ENCODE results near the gene RHOV.

Gene RHOV

DNA sequence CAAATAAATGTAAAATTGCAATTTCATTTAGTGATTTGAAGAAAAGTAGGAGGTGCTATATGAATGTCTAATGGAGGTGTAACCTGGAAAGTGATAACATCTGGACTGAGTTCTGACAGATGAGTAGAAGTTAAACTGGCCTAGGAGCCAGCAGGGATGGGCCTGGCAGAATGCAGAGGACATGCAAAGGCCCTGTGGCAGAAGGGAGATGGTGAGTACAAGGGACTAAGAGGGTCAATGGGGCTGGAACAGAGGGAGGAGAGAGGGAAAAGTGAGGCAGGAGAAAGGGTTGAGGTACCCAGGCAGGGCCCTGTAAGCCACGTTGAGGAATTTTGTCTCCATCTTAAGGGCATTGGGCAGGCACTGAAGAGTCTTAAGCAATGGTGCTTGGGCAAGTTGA lies 42.2 kb downstream of the RHOV start:
- H3K4me3 ChIP-seq (ENCODE audit: low read depth in 1 of 2, low read length in 1 of 2) = no peak overlapping the region
- H3K36me3 ChIP-seq = no peaks in the 10 kb centered on the region
- TF ChIP-seq, protein P1, sequence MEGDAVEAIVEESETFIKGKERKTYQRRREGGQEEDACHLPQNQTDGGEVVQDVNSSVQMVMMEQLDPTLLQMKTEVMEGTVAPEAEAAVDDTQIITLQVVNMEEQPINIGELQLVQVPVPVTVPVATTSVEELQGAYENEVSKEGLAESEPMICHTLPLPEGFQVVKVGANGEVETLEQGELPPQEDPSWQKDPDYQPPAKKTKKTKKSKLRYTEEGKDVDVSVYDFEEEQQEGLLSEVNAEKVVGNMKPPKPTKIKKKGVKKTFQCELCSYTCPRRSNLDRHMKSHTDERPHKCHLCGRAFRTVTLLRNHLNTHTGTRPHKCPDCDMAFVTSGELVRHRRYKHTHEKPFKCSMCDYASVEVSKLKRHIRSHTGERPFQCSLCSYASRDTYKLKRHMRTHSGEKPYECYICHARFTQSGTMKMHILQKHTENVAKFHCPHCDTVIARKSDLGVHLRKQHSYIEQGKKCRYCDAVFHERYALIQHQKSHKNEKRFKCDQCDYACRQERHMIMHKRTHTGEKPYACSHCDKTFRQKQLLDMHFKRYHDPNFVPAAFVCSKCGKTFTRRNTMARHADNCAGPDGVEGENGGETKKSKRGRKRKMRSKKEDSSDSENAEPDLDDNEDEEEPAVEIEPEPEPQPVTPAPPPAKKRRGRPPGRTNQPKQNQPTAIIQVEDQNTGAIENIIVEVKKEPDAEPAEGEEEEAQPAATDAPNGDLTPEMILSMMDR (IDR thresholded peaks at IDR 0.05) = no peak

DNA sequence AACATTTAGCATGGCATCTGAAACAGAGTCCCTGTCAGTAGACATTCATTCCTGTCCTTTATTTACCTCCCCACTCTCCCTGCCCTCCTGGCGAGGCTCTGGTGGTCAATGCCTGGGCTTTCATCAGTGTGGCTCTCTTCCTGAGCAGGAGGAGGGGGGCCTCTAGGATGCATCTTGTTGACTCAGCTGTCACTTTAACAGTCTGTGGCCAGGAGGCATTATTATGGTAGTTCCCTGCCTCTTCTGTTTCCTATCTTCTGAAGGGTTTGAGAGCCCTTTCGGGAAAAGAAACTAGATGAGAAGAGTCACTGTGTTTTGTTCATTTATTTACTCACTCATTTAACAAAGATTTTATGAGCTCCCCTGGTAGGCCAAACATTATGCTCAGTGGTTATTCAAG lies 43.1 kb downstream of the RHOV start:
- Histone ChIP-seq H3K27ac (no peak overlapping the region), H3K4me1 (ENCODE audit: control insufficient read depth in 1 of 2, insufficient read depth in 1 of 2, low read depth in 1 of 2, low read length in 1 of 2) (no peaks in the 10 kb centered on the region), H3K4me3 (ENCODE audit: low read depth in 1 of 2, low read length in 1 of 2) (no peak overlapping the region), H3K9me3 (no peaks in the 10 kb centered on the region), H3K27me3 (peaks cover 8% of the 10 kb centered on the region), H3K36me3 (no peaks in the 10 kb centered on the region)
- TF ChIP-seq, protein P1 (IDR thresholded peaks at IDR 0.05) = no peak

More for the DNA sequence above, 42.2 kb downstream of the RHOV start:
- peaks cover 8% of the 10 kb centered on the region for H3K27me3 ChIP-seq
- H3K9me3 ChIP-seq = no peaks in the 10 kb centered on the region
- H3K4me1 ChIP-seq (ENCODE audit: control insufficient read depth in 1 of 2, insufficient read depth in 1 of 2, low read depth in 1 of 2, low read length in 1 of 2) = no peaks in the 10 kb centered on the region
- no peak overlapping the region for H3K27ac ChIP-seq

DNA sequence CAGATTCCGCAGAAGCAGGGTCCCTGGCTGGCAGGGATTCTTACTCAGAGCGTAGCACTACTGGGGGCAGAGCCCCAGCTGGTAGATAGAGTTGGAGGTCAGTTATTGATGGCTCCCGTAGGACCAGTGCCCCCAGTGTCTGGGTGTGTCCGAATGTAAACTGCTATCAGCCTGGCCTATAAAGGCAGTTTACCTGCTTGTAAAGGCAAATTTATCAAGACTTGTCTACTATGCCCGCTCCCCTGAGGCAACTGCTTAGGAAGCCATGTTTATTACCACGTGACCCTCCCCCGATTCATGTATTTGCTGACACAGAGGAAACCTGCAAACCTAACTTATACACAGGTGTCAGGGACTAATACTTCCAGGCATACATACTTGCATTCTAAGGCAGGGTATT lies 44.9 kb downstream of the RHOV start:
- TF ChIP-seq, protein P1 (IDR thresholded peaks at IDR 0.05) = no peak
- Histone ChIP-seq H3K9me3 (no peaks in the 10 kb centered on the region), H3K27me3 (peaks cover 8% of the 10 kb centered on the region), H3K4me3 (ENCODE audit: low read depth in 1 of 2, low read length in 1 of 2) (no peak overlapping the region), H3K27ac (no peak overlapping the region), H3K36me3 (no peaks in the 10 kb centered on the region), H3K4me1 (ENCODE audit: control insufficient read depth in 1 of 2, insufficient read depth in 1 of 2, low read depth in 1 of 2, low read length in 1 of 2) (no peaks in the 10 kb centered on the region)

DNA sequence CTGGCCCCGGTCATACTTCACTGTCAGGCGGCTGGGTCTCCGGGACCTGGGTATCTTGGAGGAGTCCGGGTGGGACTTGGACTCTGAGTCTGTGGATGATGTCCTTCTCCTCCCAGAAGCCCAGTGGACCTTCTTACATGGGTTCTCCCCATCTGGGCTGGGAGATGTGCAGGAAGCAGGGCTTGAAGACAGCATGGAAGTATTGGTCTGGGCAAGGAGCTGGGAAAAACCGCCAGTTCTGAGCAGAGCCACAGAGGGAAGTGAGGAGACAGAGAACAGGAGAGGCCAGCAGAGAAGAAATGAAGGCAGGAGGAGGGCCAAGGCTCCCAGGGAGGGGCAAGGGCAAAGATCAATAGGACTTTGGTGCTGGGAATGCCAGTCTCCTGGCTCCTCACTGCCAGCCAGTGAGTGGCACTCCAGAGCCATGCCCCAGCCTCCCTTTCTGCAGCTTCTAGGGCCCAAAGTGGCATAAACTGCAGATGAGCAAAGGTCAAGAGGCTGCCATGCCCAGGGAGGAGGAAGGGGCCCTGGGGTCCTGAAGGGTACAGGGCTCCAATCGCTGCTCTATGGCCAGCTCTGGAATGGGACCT lies 45.5 kb downstream of the RHOV start, which contains the start of gene PPP1R14D:
Gene PPP1R14D (minus strand): TSS at position 262 of the 590 bp plus-strand sequence. CDS start 67 bp downstream, at position 195.
- no peak within 1 kb of the TSS for H3K4me3 ChIP-seq (ENCODE audit: low read depth in 1 of 2, low read length in 1 of 2)
- TF ChIP-seq, protein P1 (IDR thresholded peaks at IDR 0.05) = no peak
- H3K27me3 ChIP-seq = peaks cover 8% of the 10 kb centered on the region
- no peaks in the 10 kb centered on the region for H3K9me3 ChIP-seq
- H3K36me3 ChIP-seq = no peaks in the 10 kb centered on the region
- H3K27ac ChIP-seq = no peak within 1 kb of the TSS
- no peaks in the 10 kb centered on the region for H3K4me1 ChIP-seq (ENCODE audit: control insufficient read depth in 1 of 2, insufficient read depth in 1 of 2, low read depth in 1 of 2, low read length in 1 of 2)

DNA sequence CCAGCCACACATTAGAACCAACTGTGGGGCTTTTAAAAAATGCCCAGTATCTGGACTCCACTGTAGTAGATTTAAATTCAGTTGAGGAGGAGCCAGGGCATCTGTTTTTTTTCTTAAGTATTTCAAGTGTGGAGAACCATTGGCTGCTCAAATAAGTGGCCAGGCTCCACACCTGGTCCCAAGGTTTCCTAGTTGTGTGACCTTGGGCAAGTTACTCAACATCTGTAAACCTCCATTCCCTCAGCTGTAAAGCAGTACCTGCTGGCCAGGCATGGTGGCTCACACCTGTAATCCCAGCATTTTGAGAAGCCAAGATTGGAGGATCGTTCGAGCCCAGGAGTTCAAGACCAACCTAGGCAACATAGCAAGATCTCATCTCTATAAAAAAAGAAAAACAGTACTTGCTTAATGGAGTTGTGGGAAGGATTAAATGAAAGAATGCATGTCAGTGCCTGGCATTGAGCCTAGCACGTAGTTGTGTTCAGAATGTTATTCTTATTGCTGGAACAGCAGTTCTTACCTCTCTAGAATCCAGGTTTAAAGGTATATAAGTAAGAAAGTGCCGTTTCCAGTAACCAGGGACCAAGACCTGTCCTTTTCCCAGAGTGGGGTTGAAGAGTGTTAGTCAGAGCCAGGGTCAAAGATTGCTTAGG lies 47.5 kb downstream of the RHOV start:
- Histone ChIP-seq H3K9me3 (no peaks in the 10 kb centered on the region), H3K27me3 (peaks cover 8% of the 10 kb centered on the region), H3K27ac (no peak overlapping the region), H3K4me1 (ENCODE audit: control insufficient read depth in 1 of 2, insufficient read depth in 1 of 2, low read depth in 1 of 2, low read length in 1 of 2) (no peaks in the 10 kb centered on the region), H3K36me3 (no peaks in the 10 kb centered on the region), H3K4me3 (ENCODE audit: low read depth in 1 of 2, low read length in 1 of 2) (no peak overlapping the region)
- TF ChIP-seq, protein P1 (IDR thresholded peaks at IDR 0.05) = no peak
